HG03565 (cell line): Measurements from ENCODE around the gene DNAJC9.

Source experiments
- ATAC-seq: cut with Tn5 transposase; IDR thresholded peaks from one replicate; pipeline ENCODE4 v1.9.1; 2021; ENCODE audit warnings: mild to moderate bottlenecking, moderate library complexity; ENCODE audit not compliant: unreplicated experiment

Gene DNAJC9

GRCh38 chr10:73239908-73240307, 7.1 kb downstream of the DNAJC9 start:
- ATAC-seq: no peak

- ATAC-seq: no peak
Observed at GRCh38 chr10:73238990-73239566, 8.0 kb downstream of the DNAJC9 start.

GRCh38 chr10:73234695-73235094, 12.4 kb downstream of the DNAJC9 start:
- ATAC-seq: no peak

- ATAC-seq: no peak
Observed at GRCh38 chr10:73233883-73234282, 13.2 kb downstream of the DNAJC9 start.

- no peak for ATAC-seq
Observed at GRCh38 chr10:73232887-73233286, 14.2 kb downstream of the DNAJC9 start.

GRCh38 chr10:73229567-73229966, 17.5 kb downstream of the DNAJC9 start:
- no peak for ATAC-seq

GRCh38 chr10:73228247-73228646, 18.8 kb downstream of the DNAJC9 start:
- no peak for ATAC-seq

- no peak for ATAC-seq
Observed at GRCh38 chr10:73226663-73227062, 20.4 kb downstream of the DNAJC9 start.

- ATAC-seq: no peak
Observed at GRCh38 chr10:73225518-73225917, 21.5 kb downstream of the DNAJC9 start.

GRCh38 chr10:73220989-73221388, 26.1 kb downstream of the DNAJC9 start:
- no peak for ATAC-seq

- no peak for ATAC-seq
Observed at GRCh38 chr10:73219384-73219783, 27.7 kb downstream of the DNAJC9 start.

- ATAC-seq: no peak
Observed at GRCh38 chr10:73218431-73219191, 28.4 kb downstream of the DNAJC9 start.

GRCh38 chr10:73217628-73218027, 29.4 kb downstream of the DNAJC9 start:
- no peak for ATAC-seq

GRCh38 chr10:73215749-73216148, 31.3 kb downstream of the DNAJC9 start:
- ATAC-seq: no peak

GRCh38 chr10:73211106-73211811, 35.8 kb downstream of the DNAJC9 start:
- ATAC-seq: no peak

- no peak for ATAC-seq
Observed at GRCh38 chr10:73210395-73211105, 36.5 kb downstream of the DNAJC9 start.

- no peak for ATAC-seq
Observed at GRCh38 chr10:73209705-73210104, 37.4 kb downstream of the DNAJC9 start.

- ATAC-seq: no peak
Observed at GRCh38 chr10:73207883-73208282, 39.2 kb downstream of the DNAJC9 start.

GRCh38 chr10:73206385-73206784, 40.7 kb downstream of the DNAJC9 start:
- no peak for ATAC-seq

GRCh38 chr10:73205890-73206289, 41.2 kb downstream of the DNAJC9 start:
- no peak for ATAC-seq

- ATAC-seq: no peak
Observed at GRCh38 chr10:73205081-73205480, 42.0 kb downstream of the DNAJC9 start.
